OCI-LY7 (cell line): Measurements from ENCODE around the gene MSANTD1. TPM values are rescaled to one million over a fixed set of nuclear protein-coding genes. Genes with fewer than 3 reads are reported as not detected.
A peak's percentile ranks its signal among the peaks of the same experiment; 100 is the strongest.

Source experiments
- BruUV-seq: library from RNA; stranded (reverse); fragments of 400-500 nt; replicated peaks from 2 replicates; lab custom pipeline; 2021; lab: Mats Ljungman, UMichigan
- CTCF ChIA-PET: fragments of 300-600 bp; sonication (Branson Sonifier 250); formaldehyde crosslinking; loops from one replicate; lab custom pipeline; 2022; ENCODE audit warnings: antibody characterized with exemption; ENCODE audit not compliant: unreplicated experiment; lab: Charles Lee
- POLR2A ChIA-PET: fragments of 300-600 bp; sonication (Branson Sonifier 250); formaldehyde crosslinking; loops from one replicate; lab custom pipeline; 2022; ENCODE audit warnings: antibody characterized with exemption; lab: Charles Lee
- DNase-seq: peaks from one replicate; pipeline ENCODE4 v3.0.0-alpha.2; 2015; ENCODE audit warnings: low spot score
- H2AFZ ChIP-seq: fragments of 200-600 bp; sonication (generic), shearing (Covaris generic); 2 replicates; pipeline ENCODE4 v1.6.1; 2014; ENCODE audit warnings: mild to moderate bottlenecking, antibody characterized with exemption, low read length, moderate library complexity
- H3K27ac ChIP-seq: fragments of 200-600 bp; sonication (generic); 2 replicates; pipeline ENCODE4 v1.5.1; 2014; ENCODE audit warnings: mixed run types, low read depth, mild to moderate bottlenecking, moderate library complexity, low read length, inconsistent platforms; ENCODE audit not compliant: poor library complexity, severe bottlenecking
- H3K36me3 ChIP-seq: fragments of 200-600 bp; sonication (generic); 2 replicates; pipeline ENCODE4 v1.6.1; 2014; ENCODE audit warnings: mild to moderate bottlenecking, antibody characterized with exemption, low read length, moderate library complexity, mixed read lengths; ENCODE audit not compliant: insufficient read depth
- H3K4me1 ChIP-seq: fragments of 200-600 bp; sonication (generic); 2 replicates; pipeline ENCODE4 v1.5.1; 2014; ENCODE audit warnings: mild to moderate bottlenecking, low read length; ENCODE audit not compliant: insufficient read depth, poor library complexity, severe bottlenecking
- H3K4me2 ChIP-seq: fragments of 200-600 bp; sonication (generic); 2 replicates; pipeline ENCODE4 v1.6.1; 2014; ENCODE audit warnings: mild to moderate bottlenecking, low read length
- H3K4me3 ChIP-seq: fragments of 200-600 bp; sonication (generic); 2 replicates; pipeline ENCODE4 v1.5.1; 2014; ENCODE audit warnings: mild to moderate bottlenecking, low read depth, low read length; ENCODE audit not compliant: poor library complexity, severe bottlenecking
- H3K79me2 ChIP-seq: fragments of 200-600 bp; sonication (generic); 2 replicates; pipeline ENCODE4 v1.6.1; 2016; ENCODE audit warnings: low read depth, mild to moderate bottlenecking, low read length, moderate library complexity, mixed read lengths; ENCODE audit not compliant: insufficient read depth
- H3K9me2 ChIP-seq: fragments of 200-600 bp; sonication (generic); 2 replicates; pipeline ENCODE4 v1.6.1; 2016; ENCODE audit warnings: mild to moderate bottlenecking, low read length, mixed read lengths; ENCODE audit not compliant: insufficient read depth
- H3K9me3 ChIP-seq: fragments of 200-600 bp; sonication (generic); 2 replicates; pipeline ENCODE4 v1.6.1; 2014; ENCODE audit warnings: mild to moderate bottlenecking, mixed run types, low read length, mixed read lengths
- H4K20me1 ChIP-seq: fragments of 200-600 bp; sonication (generic); 2 replicates; pipeline ENCODE4 v1.6.1; 2014; ENCODE audit warnings: mild to moderate bottlenecking, antibody characterized with exemption, low read length, moderate library complexity, mixed read lengths; ENCODE audit not compliant: insufficient read depth
- CTCF ChIP-seq: fragments of 200-600 bp; sonication (generic); conservative IDR thresholded peaks from 2 replicates; pipeline ENCODE4 v1.5.1; 2014; ENCODE audit warnings: mild to moderate bottlenecking, antibody characterized with exemption, low read length, moderate library complexity, mixed read lengths
- EZH2phosphoT487 ChIP-seq: fragments of 200-600 bp; sonication (generic); IDR thresholded peaks from 2 replicates; pipeline ENCODE4 v1.6.1; 2018; ENCODE audit warnings: low read depth, borderline replicate concordance, mild to moderate bottlenecking, mixed run types, antibody characterized with exemption, low read length, moderate library complexity, mixed read lengths
- intact Hi-C: fragments of 100-400 bp; cut with micrococcal nuclease; formaldehyde crosslinking; loops from one replicate; pipeline ENCODE4 v1.10.0; 2022; ENCODE audit not compliant: unreplicated experiment
- total RNA-seq, 2 experiments: library from RNA; depleted of rRNA in 1 of 2; stranded (reverse); fragments of >200 nt in 1 of 2; shearing (Covaris generic) in 1 of 2; gene quantifications; 2 replicates each; pipeline ENCODE4 v1.2.3, GENCODE V29; 2014 to 2022

The MSANTD1 gene
- total RNA-seq, 2 experiments from 2014 or later = 0.13 to 1.0 TPM

- no peak overlapping the region for H3K27ac ChIP-seq
- DNase-seq = peak; percentile 7
These were observed 54.0 kb downstream of the MSANTD1 start for GRCh38 chr4:3302786-3303564.

GRCh38 chr4:3303565-3303824, 54.5 kb downstream of the MSANTD1 start:
- H3K27ac ChIP-seq = no peak overlapping the region
- H3K4me2 ChIP-seq = no peak overlapping the region
- TF ChIP-seq CTCF (no peak), EZH2phosphoT487 (no peak)
- POLR2A ChIA-PET = no interaction called here
- DNase-seq = no peak
- H3K9me2 ChIP-seq = no peaks in the 10 kb centered on the region
- H2AFZ ChIP-seq = peak overlapping the region; percentile 7; the same call in 1 of the 2 replicates
- peaks cover 29% of the 10 kb centered on the region for H3K4me1 ChIP-seq
- H4K20me1 ChIP-seq = no peaks in the 10 kb centered on the region
- H3K4me3 ChIP-seq = no peak overlapping the region
- intact Hi-C loops = no loop called here
- CTCF ChIA-PET = no interaction called here
- no peaks in the 10 kb centered on the region for H3K36me3 ChIP-seq
- BruUV-seq = no TSS peak
- no peaks in the 10 kb centered on the region for H3K79me2 ChIP-seq
- no peaks in the 10 kb centered on the region for H3K9me3 ChIP-seq

More at GRCh38 chr4:3302786-3303564, 54.0 kb downstream of the MSANTD1 start:
- Histone ChIP-seq H2AFZ (peak overlapping the region; percentile 20; the same call in 1 of the 2 replicates), H3K9me2 (no peaks in the 10 kb centered on the region), H3K4me2 (no peak overlapping the region), H3K36me3 (no peaks in the 10 kb centered on the region), H3K4me3 (no peak overlapping the region), H3K79me2 (no peaks in the 10 kb centered on the region), H3K4me1 (peaks cover 29% of the 10 kb centered on the region), H3K9me3 (no peaks in the 10 kb centered on the region), H4K20me1 (no peaks in the 10 kb centered on the region)
- CTCF ChIA-PET = no interaction called here
- POLR2A ChIA-PET = interaction anchor here (0.6 kb wide), 1 partner anchor 287 kb away, joined by 4 read pairs; no protein-coding TSS in a partner anchor
- TF ChIP-seq CTCF = no peak
- TF ChIP-seq EZH2phosphoT487 = no peak
- BruUV-seq = no TSS peak
- intact Hi-C loops = no loop called here
